ENCODE measurements around the gene MSMP. TPM values are rescaled to one million over a fixed set of nuclear protein-coding genes. Genes with fewer than 3 reads are reported as not detected.

The MSMP gene
- total and polyA plus RNA-seq, 2 experiments from 2014 or later = not detected

- Histone ChIP-seq H3K27ac (no peak overlapping the region), H3K27me3 (no peaks in the 10 kb centered on the region), H3K4me1 (ENCODE audit: low read depth) (peaks cover 6% of the 10 kb centered on the region), H3K9me3 (ENCODE audit: low read depth) (no peaks in the 10 kb centered on the region), H3K4me3 (no peak overlapping the region), H3K36me3 (no peaks in the 10 kb centered on the region)
- TF ChIP-seq, protein P1, sequence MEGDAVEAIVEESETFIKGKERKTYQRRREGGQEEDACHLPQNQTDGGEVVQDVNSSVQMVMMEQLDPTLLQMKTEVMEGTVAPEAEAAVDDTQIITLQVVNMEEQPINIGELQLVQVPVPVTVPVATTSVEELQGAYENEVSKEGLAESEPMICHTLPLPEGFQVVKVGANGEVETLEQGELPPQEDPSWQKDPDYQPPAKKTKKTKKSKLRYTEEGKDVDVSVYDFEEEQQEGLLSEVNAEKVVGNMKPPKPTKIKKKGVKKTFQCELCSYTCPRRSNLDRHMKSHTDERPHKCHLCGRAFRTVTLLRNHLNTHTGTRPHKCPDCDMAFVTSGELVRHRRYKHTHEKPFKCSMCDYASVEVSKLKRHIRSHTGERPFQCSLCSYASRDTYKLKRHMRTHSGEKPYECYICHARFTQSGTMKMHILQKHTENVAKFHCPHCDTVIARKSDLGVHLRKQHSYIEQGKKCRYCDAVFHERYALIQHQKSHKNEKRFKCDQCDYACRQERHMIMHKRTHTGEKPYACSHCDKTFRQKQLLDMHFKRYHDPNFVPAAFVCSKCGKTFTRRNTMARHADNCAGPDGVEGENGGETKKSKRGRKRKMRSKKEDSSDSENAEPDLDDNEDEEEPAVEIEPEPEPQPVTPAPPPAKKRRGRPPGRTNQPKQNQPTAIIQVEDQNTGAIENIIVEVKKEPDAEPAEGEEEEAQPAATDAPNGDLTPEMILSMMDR (IDR thresholded peaks at IDR 0.05; ENCODE audit: low read depth, low read length) = no peak
- DNase-seq (ENCODE audit: low read depth in 1 of 2, low spot score in 1 of 2) = peak in 1 of 2 donors; percentile 83
Observed at GRCh38 chr9:35760651-35761050, 6.6 kb upstream of the MSMP start.

GRCh38 chr9:35759795-35760194 lies 5.7 kb upstream of the MSMP start:
- Histone ChIP-seq H3K9me3 (ENCODE audit: low read depth) (no peaks in the 10 kb centered on the region), H3K4me1 (ENCODE audit: low read depth) (peaks cover 6% of the 10 kb centered on the region), H3K4me3 (no peak overlapping the region), H3K36me3 (no peaks in the 10 kb centered on the region), H3K27me3 (no peaks in the 10 kb centered on the region), H3K27ac (no peak overlapping the region)
- TF ChIP-seq, protein P1 (IDR thresholded peaks at IDR 0.05; ENCODE audit: low read depth, low read length) = no peak
- DNase-seq (ENCODE audit: low read depth in 1 of 2, low spot score in 1 of 2) = no peak

DNA sequence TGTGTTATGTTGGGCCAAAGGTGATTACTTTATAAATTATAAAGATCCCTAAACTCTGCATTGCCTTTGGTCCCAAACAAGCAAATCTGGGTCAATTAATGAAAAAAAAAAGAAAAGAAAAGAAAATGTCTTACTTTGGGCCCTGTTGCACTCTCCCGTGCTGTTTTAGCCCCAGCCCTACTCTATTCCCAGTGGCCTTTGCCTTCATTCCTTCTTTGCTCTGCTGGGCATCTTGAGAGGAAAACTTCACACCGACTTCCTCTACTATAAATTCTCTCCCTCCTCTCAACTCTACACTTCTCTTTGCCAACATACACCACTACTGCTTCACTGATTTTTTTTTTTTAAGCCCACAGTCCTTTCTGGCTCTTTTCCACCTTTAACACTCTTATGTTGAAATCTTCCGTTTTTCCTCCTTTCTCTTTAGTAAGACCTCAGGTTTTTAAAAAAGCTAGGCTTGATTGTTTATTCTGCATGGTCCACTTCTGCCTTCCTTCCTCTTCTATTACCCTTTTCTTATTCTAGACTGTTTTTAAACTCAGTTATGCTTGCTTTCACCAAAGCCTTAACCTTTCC lies 4.5 kb upstream of the MSMP start:
- peak in 1 of 2 donors; percentile 80 for DNase-seq (ENCODE audit: low read depth in 1 of 2, low spot score in 1 of 2)
- Histone ChIP-seq H3K4me3 (no peak overlapping the region), H3K27me3 (no peaks in the 10 kb centered on the region), H3K36me3 (peaks cover 5% of the 10 kb centered on the region), H3K4me1 (ENCODE audit: low read depth) (peaks cover 6% of the 10 kb centered on the region), H3K27ac (peak overlapping the region; percentile 89), H3K9me3 (ENCODE audit: low read depth) (no peaks in the 10 kb centered on the region)
- TF ChIP-seq, protein P1 (IDR thresholded peaks at IDR 0.05; ENCODE audit: low read depth, low read length) = no peak

GRCh38 chr9:35757892-35758275 lies 3.8 kb upstream of the MSMP start:
- TF ChIP-seq, protein P1 (IDR thresholded peaks at IDR 0.05; ENCODE audit: low read depth, low read length) = no peak
- Histone ChIP-seq H3K4me1 (ENCODE audit: low read depth) (peaks cover 6% of the 10 kb centered on the region), H3K9me3 (ENCODE audit: low read depth) (no peaks in the 10 kb centered on the region), H3K27me3 (no peaks in the 10 kb centered on the region), H3K4me3 (peak overlapping the region; percentile 72), H3K36me3 (peaks cover 5% of the 10 kb centered on the region), H3K27ac (peak overlapping the region; percentile 89)
- DNase-seq (ENCODE audit: low read depth in 1 of 2, low spot score in 1 of 2) = no peak

DNA sequence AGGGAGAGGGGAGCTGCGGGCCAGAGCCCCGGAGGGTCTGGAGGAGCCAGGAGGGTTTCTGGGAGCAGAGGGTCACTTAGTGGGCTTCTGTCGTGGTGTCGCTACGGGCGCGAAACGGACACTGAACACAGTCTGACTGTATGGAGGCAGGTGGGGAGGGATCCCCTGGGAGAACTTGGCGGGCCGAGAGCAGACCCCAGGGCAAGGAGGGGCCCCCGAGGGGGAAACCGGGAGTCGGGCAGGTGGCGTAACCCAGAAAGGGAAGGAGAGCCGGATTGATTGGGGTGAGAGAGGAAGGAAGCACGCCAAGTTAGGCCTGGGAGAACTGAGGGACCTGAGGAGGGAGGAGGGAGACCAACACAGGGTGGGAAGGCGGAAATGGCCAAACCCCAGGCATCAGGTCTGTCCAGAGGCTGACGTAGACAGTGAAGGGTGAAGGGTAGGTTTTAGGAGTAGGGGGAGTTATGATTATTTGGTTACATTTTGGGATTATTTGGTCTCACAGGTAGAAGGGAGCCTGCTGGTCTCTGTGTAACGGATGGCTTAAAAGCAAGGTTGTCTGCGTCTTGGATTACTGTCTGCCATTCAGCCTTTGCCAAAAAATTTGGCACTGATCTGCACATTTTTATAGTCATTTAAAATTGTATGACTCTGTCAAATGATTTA lies 3.3 kb upstream of the MSMP start:
- peak overlapping the region; percentile 72 for H3K4me3 ChIP-seq
- no peaks in the 10 kb centered on the region for H3K9me3 ChIP-seq (ENCODE audit: low read depth)
- H3K27me3 ChIP-seq = no peaks in the 10 kb centered on the region
- H3K4me1 ChIP-seq (ENCODE audit: low read depth) = peaks cover 6% of the 10 kb centered on the region
- TF ChIP-seq, protein P1 (IDR thresholded peaks at IDR 0.05; ENCODE audit: low read depth, low read length) = no peak
- peak overlapping the region; percentile 89 for H3K27ac ChIP-seq
- H3K36me3 ChIP-seq = peaks cover 10% of the 10 kb centered on the region
- peak in 1 of 2 donors; percentile 10 for DNase-seq (ENCODE audit: low read depth in 1 of 2, low spot score in 1 of 2)
